Lung (tissue), 12 donors: ENCODE measurements around the gene ANTKMT. TPM values are rescaled to one million over a fixed set of nuclear protein-coding genes. Genes with fewer than 3 reads are reported as not detected.

Experiments
- ATAC-seq: fragments of 200-7000 bp; cut with Tn5 transposase; one replicate; pipeline ENCODE4 v1.9.1; 2020; ENCODE audit warnings: moderate number of reproducible peaks; ENCODE audit not compliant: insufficient read depth, low FRiP score
- DNase-seq, 3 donors: peaks; one replicate each; pipeline ENCODE4 v3.0.0-alpha.2; 2013 to 2017
- H3K27ac ChIP-seq, 2 donors: one replicate each; pipeline ENCODE4 v1.5.1; 2013; ENCODE audit warnings: mild to moderate bottlenecking in 2 of 2, moderate library complexity in 2 of 2, control low read depth in 1 of 2, inconsistent platforms in 1 of 2, low read depth in 1 of 2, low read length in 1 of 2
- H3K27me3 ChIP-seq, 3 donors: one replicate each; pipeline ENCODE4 v1.5.1; 2013; ENCODE audit warnings: low read length in 2 of 3; ENCODE audit not compliant: control insufficient read depth in 3 of 3, insufficient read depth in 3 of 3
- H3K36me3 ChIP-seq, 4 donors: one replicate each; pipeline ENCODE4 v1.5.1; 2013; ENCODE audit warnings: low read length in 4 of 4, mild to moderate bottlenecking in 1 of 4, moderate library complexity in 1 of 4; ENCODE audit not compliant: control insufficient read depth in 4 of 4, insufficient read depth in 4 of 4
- H3K4me1 ChIP-seq, 5 donors: one replicate each; pipeline ENCODE4 v1.5.1; 2013; ENCODE audit warnings: low read length in 5 of 5, mild to moderate bottlenecking in 2 of 5, moderate library complexity in 1 of 5; ENCODE audit not compliant: control insufficient read depth in 5 of 5, insufficient read depth in 5 of 5
- H3K4me3 ChIP-seq: one replicate; pipeline ENCODE4 v1.5.1; 2013; ENCODE audit warnings: mild to moderate bottlenecking, control low read depth, moderate library complexity
- H3K9ac ChIP-seq, 2 donors: one replicate each; pipeline ENCODE4 v1.5.1; 2013; ENCODE audit warnings: low read length in 2 of 2, control low read depth in 1 of 2; ENCODE audit not compliant: insufficient read depth in 1 of 2
- H3K9me3 ChIP-seq, 4 donors: one replicate each; pipeline ENCODE4 v1.5.1; 2013; ENCODE audit warnings: low read length in 3 of 4, mild to moderate bottlenecking in 1 of 4, moderate library complexity in 1 of 4; ENCODE audit not compliant: control insufficient read depth in 4 of 4, insufficient read depth in 3 of 4
- WGBS, 2 donors: extraction: QIAGEN DNeasy Blood & Tissue Kit; methylation state at CpG; one replicate each; pipeline ENCODE4 v1.1.7; 2013; 5-methylcytosine and 5-hydroxymethylcytosine counted together
- polyA plus RNA-seq, 2 donors: library from polyadenylated mRNA; stranded (reverse); fragments of 200-250 nt; gene quantifications; one replicate each; pipeline ENCODE4 v1.2.1, GENCODE V29; 2013
- total RNA-seq, 2 donors: library from RNA; depleted of rRNA in 1 of 2; stranded (reverse); fragments of >200 nt in 1 of 2; gene quantifications; one replicate each; pipeline ENCODE4 v1.2.1, GENCODE V29; 2014 to 2021
- TF ChIP-seq, protein P1 (sequence below): IDR thresholded peaks from 2 replicates; pipeline ENCODE4 v1.5.1; 2012; ENCODE audit warnings: mild to moderate bottlenecking; ENCODE audit errors: control extremely low read depth, extremely low read depth
- donor health status: control.
- donor health status: control.
- donor health status: Bipolar disorder and iron deficiency.
- donor health status: healthy.
- donor health status: DM: yes; HTN: yes; CAD: no.

ANTKMT gene
- total and polyA plus RNA-seq, 4 donors: 9.2 to 65.7 (median 45.9) TPM

DNA sequence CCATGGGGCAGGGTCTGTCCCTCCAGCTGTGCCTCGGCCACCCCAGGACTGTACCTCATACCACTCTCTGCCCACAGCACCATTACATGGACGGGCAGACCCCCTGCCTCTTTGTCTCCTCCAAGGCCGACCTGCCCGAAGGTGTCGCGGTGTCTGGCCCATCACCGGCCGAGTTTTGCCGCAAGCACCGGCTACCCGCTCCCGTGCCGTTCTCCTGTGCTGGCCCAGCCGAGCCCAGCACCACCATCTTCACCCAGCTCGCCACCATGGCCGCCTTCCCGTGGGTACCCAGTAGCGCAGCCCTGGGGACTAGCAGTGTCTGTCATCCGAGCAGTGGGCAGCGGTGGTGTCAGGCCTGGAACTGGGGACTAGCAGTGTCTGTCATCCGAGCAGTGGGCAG, 48.1 kb upstream of the ANTKMT start:
- Histone ChIP-seq H3K27ac (no peak overlapping the region), H3K36me3 (peaks cover 2 to 46% (median 19%) of the 10 kb centered on the region in 4 donors), H3K9me3 (peaks cover 0 to 4% (median 0%) of the 10 kb centered on the region in 4 donors), H3K4me1 (peaks cover 0 to 21% (median 4%) of the 10 kb centered on the region in 5 donors), H3K9ac (no peak overlapping the region), H3K27me3 (no peaks in the 10 kb centered on the region), H3K4me3 (no peak overlapping the region)
- ATAC-seq (no peak), DNase-seq (no peak)
- WGBS, 2 donors: 92 to 96% methylated on average over 21 of the region's 21 CpGs
- TF ChIP-seq, protein P1, sequence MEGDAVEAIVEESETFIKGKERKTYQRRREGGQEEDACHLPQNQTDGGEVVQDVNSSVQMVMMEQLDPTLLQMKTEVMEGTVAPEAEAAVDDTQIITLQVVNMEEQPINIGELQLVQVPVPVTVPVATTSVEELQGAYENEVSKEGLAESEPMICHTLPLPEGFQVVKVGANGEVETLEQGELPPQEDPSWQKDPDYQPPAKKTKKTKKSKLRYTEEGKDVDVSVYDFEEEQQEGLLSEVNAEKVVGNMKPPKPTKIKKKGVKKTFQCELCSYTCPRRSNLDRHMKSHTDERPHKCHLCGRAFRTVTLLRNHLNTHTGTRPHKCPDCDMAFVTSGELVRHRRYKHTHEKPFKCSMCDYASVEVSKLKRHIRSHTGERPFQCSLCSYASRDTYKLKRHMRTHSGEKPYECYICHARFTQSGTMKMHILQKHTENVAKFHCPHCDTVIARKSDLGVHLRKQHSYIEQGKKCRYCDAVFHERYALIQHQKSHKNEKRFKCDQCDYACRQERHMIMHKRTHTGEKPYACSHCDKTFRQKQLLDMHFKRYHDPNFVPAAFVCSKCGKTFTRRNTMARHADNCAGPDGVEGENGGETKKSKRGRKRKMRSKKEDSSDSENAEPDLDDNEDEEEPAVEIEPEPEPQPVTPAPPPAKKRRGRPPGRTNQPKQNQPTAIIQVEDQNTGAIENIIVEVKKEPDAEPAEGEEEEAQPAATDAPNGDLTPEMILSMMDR: no peak

DNA sequence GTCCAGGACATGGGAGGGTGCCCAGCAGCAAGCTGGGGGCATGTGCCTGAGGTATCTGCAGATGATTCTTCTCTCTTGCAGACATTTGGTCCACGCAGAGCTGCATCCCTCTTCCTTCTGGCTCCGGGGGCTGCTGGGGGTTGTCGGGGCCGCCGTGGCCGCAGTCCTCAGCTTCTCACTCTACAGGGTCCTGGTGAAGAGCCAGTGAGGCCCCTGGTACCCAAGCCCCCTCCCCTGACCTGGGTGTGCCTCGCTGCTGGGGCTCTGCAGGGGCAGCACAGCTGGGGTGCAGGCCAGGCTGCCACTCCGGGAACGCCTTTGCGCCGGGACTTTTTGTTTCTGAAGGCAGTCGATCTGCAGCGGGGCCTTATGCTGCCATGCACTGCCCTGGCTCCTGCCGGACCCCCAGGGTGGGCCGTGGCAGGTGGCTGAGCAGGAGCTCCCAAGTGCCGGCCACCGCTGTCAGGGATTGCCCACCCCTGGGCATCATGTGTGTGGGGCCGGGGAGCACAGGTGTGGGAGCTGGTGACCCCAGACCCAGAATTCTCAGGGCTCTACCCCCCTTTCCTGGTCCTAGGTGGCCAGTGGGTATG, 47.5 kb upstream of the ANTKMT start:
- peaks cover 2 to 46% (median 19%) of the 10 kb centered on the region in 4 donors for H3K36me3 ChIP-seq
- DNase-seq (no peak), ATAC-seq (no peak)
- TF ChIP-seq, protein P1: no peak
- no peak overlapping the region for H3K27ac ChIP-seq
- WGBS, 2 donors: 93 to 96% methylated on average over 17 to 18 of the region's 18 CpGs
- H3K27me3 ChIP-seq: no peaks in the 10 kb centered on the region
- H3K9me3 ChIP-seq: peaks cover 0 to 4% (median 0%) of the 10 kb centered on the region in 4 donors
- H3K4me3 ChIP-seq: no peak overlapping the region
- no peak overlapping the region for H3K9ac ChIP-seq
- peaks cover 0 to 21% (median 4%) of the 10 kb centered on the region in 5 donors for H3K4me1 ChIP-seq

DNA sequence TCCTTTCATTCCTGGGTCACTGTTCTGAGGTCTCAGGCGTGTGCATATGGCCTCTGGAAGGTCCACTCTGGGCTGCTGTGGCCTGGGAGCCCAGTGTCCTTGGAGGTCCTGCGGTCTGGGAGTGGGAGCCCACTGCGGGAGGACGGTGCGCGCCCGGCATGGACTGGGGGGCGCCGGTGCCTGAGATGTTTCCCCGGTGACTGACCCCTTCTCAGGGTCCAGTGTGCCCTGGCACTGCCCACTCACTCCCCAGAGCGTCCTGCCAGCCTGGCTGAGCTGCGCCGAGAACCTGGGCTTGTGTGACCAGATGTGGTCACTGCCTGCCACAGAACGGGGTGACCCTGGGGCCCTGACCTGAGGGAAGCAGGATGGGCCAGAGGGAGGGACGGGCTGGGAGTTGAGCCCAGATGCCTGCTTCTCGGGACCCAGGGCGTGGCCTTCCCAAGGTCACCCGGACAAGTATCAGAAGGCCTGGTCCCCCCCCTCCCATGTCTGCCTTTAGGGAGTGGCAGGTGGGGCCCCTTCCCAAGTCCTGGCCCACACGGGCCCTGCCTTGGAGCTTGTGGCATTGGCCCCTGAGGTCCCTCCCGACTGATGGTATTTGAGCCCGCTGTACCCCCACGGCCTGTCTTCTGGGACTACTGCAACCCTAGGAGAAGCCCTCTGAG, 46.6 kb upstream of the ANTKMT start:
- Histone ChIP-seq H3K4me3 (no peak overlapping the region), H3K4me1 (peaks cover 0 to 17% (median 9%) of the 10 kb centered on the region in 5 donors), H3K9me3 (peaks cover 0 to 4% (median 0%) of the 10 kb centered on the region in 4 donors), H3K27ac (no peak overlapping the region), H3K27me3 (no peaks in the 10 kb centered on the region), H3K9ac (no peak overlapping the region), H3K36me3 (peaks cover 2 to 46% (median 19%) of the 10 kb centered on the region in 4 donors)
- 81 to 88% methylated on average over 22 of the region's 22 CpGs for whole genome bisulfite sequencing, 2 donors
- TF ChIP-seq, protein P1: no peak
- DNase-seq: no peak
- ATAC-seq: no peak
